GM23338 (cell line): ENCODE data around the gene AXIN1. TPM values are rescaled to one million over a fixed set of nuclear protein-coding genes. Genes with fewer than 3 reads are reported as not detected.

Source experiments
- ATAC-seq: fragments of 200-7000 bp; cut with Tn5 transposase; 3 replicates; pipeline ENCODE4 v1.9.1; 2020
- DNase-seq: peaks from one replicate; pipeline ENCODE4 v3.0.0-alpha.2; 2015; ENCODE audit warnings: low spot score
- H2AFZ ChIP-seq: fragments of 200-600 bp; sonication (generic); 2 replicates; pipeline ENCODE4 v1.8.0; 2016; ENCODE audit warnings: antibody characterized with exemption, mild to moderate bottlenecking, moderate library complexity
- H3F3A ChIP-seq: fragments of 200-600 bp; sonication (generic); replicated peaks from 2 replicates; pipeline ENCODE4 v1.8.0; 2017; ENCODE audit warnings: antibody characterized with exemption, mixed run types, low read depth
- H3K27ac ChIP-seq: fragments of 200-600 bp; sonication (generic); 2 replicates; pipeline ENCODE4 v1.6.1; 2016; ENCODE audit warnings: low read depth
- H3K27me3 ChIP-seq: fragments of 200-600 bp; sonication (generic); 2 replicates; pipeline ENCODE4 v1.8.0; 2016; ENCODE audit warnings: mild to moderate bottlenecking, mixed run types, moderate library complexity; ENCODE audit not compliant: insufficient read depth
- H3K36me3 ChIP-seq: fragments of 200-600 bp; sonication (generic); 2 replicates; pipeline ENCODE4 v1.8.0; 2016; ENCODE audit warnings: mild to moderate bottlenecking; ENCODE audit not compliant: insufficient read depth
- H3K4me1 ChIP-seq: fragments of 200-600 bp; sonication (generic); 2 replicates; pipeline ENCODE4 v1.8.0; 2016; ENCODE audit warnings: mild to moderate bottlenecking, moderate library complexity; ENCODE audit not compliant: insufficient read depth
- H3K4me2 ChIP-seq: fragments of 200-600 bp; sonication (generic); 2 replicates; pipeline ENCODE4 v1.7.1; 2017; ENCODE audit warnings: mixed run types
- H3K4me3 ChIP-seq: fragments of 200-600 bp; sonication (generic); 2 replicates; pipeline ENCODE4 v1.6.1; 2016; ENCODE audit warnings: mixed run types
- H3K79me2 ChIP-seq: fragments of 200-600 bp; sonication (generic); replicated peaks from 2 replicates; pipeline ENCODE4 v1.8.0; 2017; ENCODE audit warnings: mild to moderate bottlenecking; ENCODE audit not compliant: insufficient read depth
- H3K9me2 ChIP-seq: fragments of 200-600 bp; sonication (generic); 2 replicates; pipeline ENCODE4 v1.8.0; 2017; ENCODE audit not compliant: insufficient read depth
- H4K20me1 ChIP-seq: fragments of 200-600 bp; sonication (generic); replicated peaks from 2 replicates; pipeline ENCODE4 v1.8.0; 2017; ENCODE audit warnings: mild to moderate bottlenecking; ENCODE audit not compliant: insufficient read depth
- H3K27ac Mint-ChIP-seq: 2 replicates; pipeline ENCODE4 v1.8.0; 2020; ENCODE audit warnings: inconsistent platforms, mild to moderate bottlenecking, moderate library complexity, mixed read lengths
- H3K27me3 Mint-ChIP-seq: 3 replicates; pipeline ENCODE4 v1.8.0; 2022; ENCODE audit warnings: low read depth, mild to moderate bottlenecking, moderate library complexity, mixed read lengths, inconsistent platforms; ENCODE audit not compliant: insufficient read depth, poor library complexity
- H3K36me3 Mint-ChIP-seq: 3 replicates; pipeline ENCODE4 v1.8.0; 2021; ENCODE audit warnings: low read depth, mild to moderate bottlenecking, inconsistent platforms, moderate library complexity, mixed read lengths
- H3K4me1 Mint-ChIP-seq: 3 replicates; pipeline ENCODE4 v1.8.0; 2020; ENCODE audit warnings: mild to moderate bottlenecking, inconsistent platforms, mixed read lengths
- H3K4me3 Mint-ChIP-seq: 3 replicates; pipeline ENCODE4 v1.8.0; 2021; ENCODE audit warnings: moderate library complexity, mild to moderate bottlenecking, inconsistent platforms, mixed read lengths
- H3K9me3 Mint-ChIP-seq: 3 replicates; pipeline ENCODE4 v1.8.0; 2020; ENCODE audit warnings: moderate library complexity, mild to moderate bottlenecking, inconsistent platforms, mixed read lengths
- CREB1 ChIP-seq: fragments of 250-450 bp; sonication (Bioruptor Pico); IDR thresholded peaks from 2 replicates; pipeline ENCODE4 v1.5.0; 2020; ENCODE audit warnings: low read depth, mild to moderate bottlenecking, moderate library complexity
- polyA plus RNA-seq: library from polyadenylated mRNA; unstranded; fragments of >200 nt; fragmentation: Nextera tagmentation; extraction: Ambion mirVana; gene quantifications from 2 replicates; pipeline ENCODE4 v1.2.1, GENCODE V29; 2016
- total RNA-seq: library from RNA; depleted of rRNA; stranded (reverse); fragments of >200 nt; shearing (Covaris generic); gene quantifications from 2 replicates; pipeline ENCODE4 v1.2.3, GENCODE V29; 2014
- TF ChIP-seq, protein P1 (sequence below), 2 experiments: fragments of 200-600 bp in 1 of 2; sonication (generic) in 1 of 2; conservative IDR thresholded peaks; 2 replicates each; pipeline versions ENCODE4 v1.5.1 to v1.6.1; 2016 to 2017; ENCODE audit warnings: antibody characterized with exemption in 2 of 2, low read depth in 2 of 2, mild to moderate bottlenecking in 2 of 2, moderate library complexity in 1 of 2
- TF ChIP-seq, protein P2 (sequence below): IDR thresholded peaks from 2 replicates; pipeline ENCODE4 v1.6.1; 2016; ENCODE audit warnings: antibody characterized with exemption

Gene AXIN1
- total and polyA plus RNA-seq, 2 experiments from 2014 or later, result 14.3 to 54.5 TPM

DNA sequence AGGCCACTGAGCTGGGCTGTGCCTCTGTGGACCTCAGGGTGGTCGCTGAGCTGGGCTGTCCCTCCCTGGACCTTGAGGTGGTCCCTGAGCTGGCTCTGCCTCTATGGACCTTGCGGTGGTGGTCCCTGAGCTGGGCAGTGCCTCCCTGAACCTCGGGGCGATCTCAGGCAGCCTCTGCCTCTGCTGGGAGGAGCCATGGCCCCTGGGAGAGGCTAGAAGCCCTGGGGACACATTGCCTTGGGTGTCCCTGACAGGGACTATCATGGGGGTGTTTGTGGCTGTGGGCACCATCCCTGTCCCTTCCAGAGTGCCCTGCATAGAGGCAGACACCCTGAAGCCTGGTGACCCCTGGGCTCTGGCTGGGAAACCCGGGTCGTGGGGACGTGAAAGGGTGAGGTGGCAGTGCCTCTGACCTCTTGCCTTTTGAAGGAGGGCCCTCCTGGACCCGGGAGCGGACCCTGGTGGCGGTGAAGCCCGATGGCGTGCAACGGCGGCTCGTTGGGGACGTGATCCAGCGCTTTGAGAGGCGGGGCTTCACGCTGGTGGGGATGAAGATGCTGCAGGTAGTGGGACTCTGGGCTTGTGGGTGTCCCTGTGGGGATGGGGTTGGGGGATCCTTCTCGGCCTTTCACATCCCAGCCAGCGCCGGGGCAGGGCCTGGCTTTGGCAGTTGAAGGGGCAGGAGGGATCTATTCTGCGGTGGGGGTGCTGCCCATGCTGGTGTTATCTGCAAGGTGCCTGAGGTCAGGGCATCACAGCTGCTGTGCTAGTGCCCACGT, 46.2 kb upstream of the AXIN1 start:
- Mint-ChIP-seq H3K27ac (peak overlapping the region; percentile 62; the same call in 1 of the 2 replicates), H3K4me3 (peak overlapping the region; percentile 63), H3K27me3 (peaks cover 28% of the 10 kb centered on the region), H3K4me1 (peaks cover 29% of the 10 kb centered on the region), H3K9me3 (peaks cover 5% of the 10 kb centered on the region; the same call in 2 of the 3 replicates), H3K36me3 (peaks cover 22% of the 10 kb centered on the region)
- ATAC-seq (peak; percentile 1; the same call in 1 of the 3 replicates), DNase-seq (peak; percentile 74)
- no peak overlapping the region for H3K4me3 ChIP-seq
- H3K36me3 ChIP-seq, result no peaks in the 10 kb centered on the region; the same call in 1 of the 2 replicates
- no peaks in the 10 kb centered on the region for H3K9me2 ChIP-seq
- TF ChIP-seq, protein P1, sequence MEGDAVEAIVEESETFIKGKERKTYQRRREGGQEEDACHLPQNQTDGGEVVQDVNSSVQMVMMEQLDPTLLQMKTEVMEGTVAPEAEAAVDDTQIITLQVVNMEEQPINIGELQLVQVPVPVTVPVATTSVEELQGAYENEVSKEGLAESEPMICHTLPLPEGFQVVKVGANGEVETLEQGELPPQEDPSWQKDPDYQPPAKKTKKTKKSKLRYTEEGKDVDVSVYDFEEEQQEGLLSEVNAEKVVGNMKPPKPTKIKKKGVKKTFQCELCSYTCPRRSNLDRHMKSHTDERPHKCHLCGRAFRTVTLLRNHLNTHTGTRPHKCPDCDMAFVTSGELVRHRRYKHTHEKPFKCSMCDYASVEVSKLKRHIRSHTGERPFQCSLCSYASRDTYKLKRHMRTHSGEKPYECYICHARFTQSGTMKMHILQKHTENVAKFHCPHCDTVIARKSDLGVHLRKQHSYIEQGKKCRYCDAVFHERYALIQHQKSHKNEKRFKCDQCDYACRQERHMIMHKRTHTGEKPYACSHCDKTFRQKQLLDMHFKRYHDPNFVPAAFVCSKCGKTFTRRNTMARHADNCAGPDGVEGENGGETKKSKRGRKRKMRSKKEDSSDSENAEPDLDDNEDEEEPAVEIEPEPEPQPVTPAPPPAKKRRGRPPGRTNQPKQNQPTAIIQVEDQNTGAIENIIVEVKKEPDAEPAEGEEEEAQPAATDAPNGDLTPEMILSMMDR (conservative IDR thresholded peaks at IDR 0.05; ENCODE audit: low read depth in 2 of 2), result peak; percentile 6 to 24; a peak in 1 of 4 replicates
- no peak for TF ChIP-seq CREB1 (CRISPR knock-in tag)
- peaks cover 20% of the 10 kb centered on the region for H3K4me1 ChIP-seq
- H3K27ac ChIP-seq, result peak overlapping the region; percentile 93; the same call in 1 of the 2 replicates
- H4K20me1 ChIP-seq, result no peaks in the 10 kb centered on the region; the same call in 1 of the 2 replicates
- no peak overlapping the region for H2AFZ ChIP-seq
- H3K27me3 ChIP-seq, result no peaks in the 10 kb centered on the region
- peaks cover 38% of the 10 kb centered on the region for H3F3A ChIP-seq
- H3K4me2 ChIP-seq, result peak overlapping the region; percentile 78
- peaks cover 5% of the 10 kb centered on the region; the same call in 1 of the 2 replicates for H3K79me2 ChIP-seq

DNA sequence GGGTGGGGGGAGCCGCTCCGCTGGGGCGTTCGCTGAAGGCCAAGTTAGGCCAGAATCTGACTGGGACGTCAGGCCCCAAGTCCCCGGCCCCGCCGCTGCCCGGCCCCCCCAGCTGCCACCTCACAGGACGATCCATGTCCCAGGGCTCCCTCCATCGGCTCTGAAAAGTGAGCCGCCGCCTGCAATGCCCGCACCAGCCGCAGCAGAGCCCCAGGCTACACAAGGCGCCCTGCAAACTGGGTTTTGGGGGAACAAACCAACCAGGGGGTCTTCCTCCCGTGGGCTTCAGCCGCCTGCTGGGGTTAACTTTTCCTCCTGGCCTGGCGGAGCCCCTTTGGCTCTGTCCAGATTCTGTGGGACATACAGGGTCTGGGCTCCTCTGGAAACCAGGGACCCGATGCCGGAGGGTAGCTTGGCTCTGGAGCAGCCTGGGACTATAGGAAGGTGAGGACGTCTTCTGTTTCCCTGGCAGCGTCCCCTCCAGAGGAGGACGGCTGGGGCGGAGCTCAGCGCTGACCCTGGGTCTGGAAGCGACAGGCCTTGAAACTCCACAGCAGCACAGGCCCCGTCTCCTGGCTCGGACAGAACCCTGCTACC, 45.3 kb upstream of the AXIN1 start:
- peaks cover 30% of the 10 kb centered on the region for H3K27me3 Mint-ChIP-seq
- peak overlapping the region; percentile 62; the same call in 1 of the 2 replicates for H3K27ac Mint-ChIP-seq
- Histone ChIP-seq H4K20me1 (no peaks in the 10 kb centered on the region; the same call in none of the 2 replicates), H3K36me3 (no peaks in the 10 kb centered on the region; the same call in 1 of the 2 replicates), H3K9me2 (no peaks in the 10 kb centered on the region), H3K27me3 (no peaks in the 10 kb centered on the region), H3F3A (peaks cover 36% of the 10 kb centered on the region), H3K4me1 (peaks cover 20% of the 10 kb centered on the region), H3K27ac (peak overlapping the region; percentile 93), H3K4me3 (peak overlapping the region; percentile 45), H2AFZ (no peak overlapping the region), H3K79me2 (peaks cover 4% of the 10 kb centered on the region; the same call in 1 of the 2 replicates), H3K4me2 (peak overlapping the region; percentile 78)
- DNase-seq, result peak; percentile 87
- peak overlapping the region; percentile 63 for H3K4me3 Mint-ChIP-seq
- TF ChIP-seq, protein P1 (conservative IDR thresholded peaks at IDR 0.05; ENCODE audit: low read depth in 2 of 2), result 0 out of 4 replicates have a peak, but pooled peaks have one; percentile 3 to 8
- TF ChIP-seq, protein P2, sequence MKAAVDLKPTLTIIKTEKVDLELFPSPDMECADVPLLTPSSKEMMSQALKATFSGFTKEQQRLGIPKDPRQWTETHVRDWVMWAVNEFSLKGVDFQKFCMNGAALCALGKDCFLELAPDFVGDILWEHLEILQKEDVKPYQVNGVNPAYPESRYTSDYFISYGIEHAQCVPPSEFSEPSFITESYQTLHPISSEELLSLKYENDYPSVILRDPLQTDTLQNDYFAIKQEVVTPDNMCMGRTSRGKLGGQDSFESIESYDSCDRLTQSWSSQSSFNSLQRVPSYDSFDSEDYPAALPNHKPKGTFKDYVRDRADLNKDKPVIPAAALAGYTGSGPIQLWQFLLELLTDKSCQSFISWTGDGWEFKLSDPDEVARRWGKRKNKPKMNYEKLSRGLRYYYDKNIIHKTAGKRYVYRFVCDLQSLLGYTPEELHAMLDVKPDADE, result no peak
- 0 out of 2 replicates have a peak, but pooled peaks have one; percentile 17 for TF ChIP-seq CREB1 (CRISPR knock-in tag)
- ATAC-seq, result peak; percentile 42
- H3K36me3 Mint-ChIP-seq, result peaks cover 24% of the 10 kb centered on the region
- H3K9me3 Mint-ChIP-seq, result peaks cover 9% of the 10 kb centered on the region; the same call in 2 of the 3 replicates
- H3K4me1 Mint-ChIP-seq, result peaks cover 29% of the 10 kb centered on the region
